Heart right ventricle (tissue), 16 donors: Measurements from ENCODE around the gene BLMH. TPM values are rescaled to one million over a fixed set of nuclear protein-coding genes. Genes with fewer than 3 reads are reported as not detected.

Experiments used
- ATAC-seq, 8 donors: fragments of 200-7000 bp; cut with Tn5 transposase; one replicate each; pipeline ENCODE4 v1.9.1; 2020; ENCODE audit warnings: mild to moderate bottlenecking in 8 of 8, moderate library complexity in 8 of 8, moderate number of reproducible peaks in 1 of 8
- DNase-seq, 2 donors: peaks; one replicate each; pipeline ENCODE4 v3.0.0-alpha.2; 2020
- H3K27ac ChIP-seq, 10 donors: fragments of 200-600 bp; sonication (generic) in 2 of 10; one replicate each; pipeline versions ENCODE4 v1.5.0 to v1.8.0; 2020 to 2022; ENCODE audit warnings: mild to moderate bottlenecking in 3 of 10
- H3K27me3 ChIP-seq, 7 donors: fragments of 200-600 bp; one replicate each; pipeline ENCODE4 v1.8.0; 2021 to 2022; ENCODE audit warnings: mild to moderate bottlenecking in 2 of 7
- H3K36me3 ChIP-seq, 9 donors: fragments of 200-600 bp; sonication (generic) in 1 of 9; one replicate each; pipeline versions ENCODE4 v1.5.0 to v1.8.0; 2020 to 2022; ENCODE audit warnings: mild to moderate bottlenecking in 2 of 9
- H3K4me1 ChIP-seq, 9 donors: fragments of 200-600 bp; sonication (generic) in 1 of 9; one replicate each; pipeline versions ENCODE4 v1.5.0 to v1.8.0; 2020 to 2022; ENCODE audit warnings: mild to moderate bottlenecking in 4 of 9
- H3K4me3 ChIP-seq, 10 donors: fragments of 200-600 bp; sonication (generic) in 2 of 10; one replicate each; pipeline versions ENCODE4 v1.5.0 to v1.8.0; 2020 to 2022; ENCODE audit warnings: mild to moderate bottlenecking in 7 of 10, moderate library complexity in 2 of 10
- H3K9me3 ChIP-seq, 11 donors: fragments of 200-600 bp in 10 of 11; sonication (generic) in 2 of 11; one replicate each; pipeline versions ENCODE4 v1.5.0 to v1.8.0; 2013 to 2022; ENCODE audit warnings: mild to moderate bottlenecking in 2 of 11, control low read depth in 1 of 11, moderate library complexity in 1 of 11
- WGBS, 2 donors: extraction: QIAGEN DNeasy Blood & Tissue Kit; methylation state at CpG; one replicate each; pipeline ENCODE4 v1.1.7; 2013; ENCODE audit warnings: inconsistent platforms in 1 of 2; 5-methylcytosine and 5-hydroxymethylcytosine counted together
- intact Hi-C, 10 donors: fragments of 100-400 bp; cut with DNase I; formaldehyde crosslinking; loops; one replicate each; pipeline versions ENCODE4 v1.11.1 to v1.14.2; 2022
- long read RNA-seq, 3 donors: library from polyadenylated mRNA; unstranded; transcript quantifications; one replicate each; pipeline ENCODE4 v2.0.0, GENCODE V29; 2020 to 2021
- polyA plus RNA-seq, 2 donors: library from polyadenylated mRNA; stranded (reverse); fragments of 200-250 nt; gene quantifications; one replicate each; pipeline ENCODE4 v1.2.3, GENCODE V29; 2013
- total RNA-seq, 10 donors: library from RNA; stranded (reverse); fragmentation: NEBNext Ultra II Directional in 3 of 10; extraction: Animal tissue kit (Norgen Biotek cat#: 25700) in 3 of 10; gene quantifications; one replicate each; pipeline versions ENCODE4 v1.2.1 to v1.2.4, GENCODE V29; 2021 to 2023
- TF ChIP-seq, protein P1 (sequence below), 9 donors: fragments of 200-600 bp; sonication (generic) in 2 of 9; IDR thresholded peaks; one replicate each; pipeline versions ENCODE4 v1.5.0 to v1.8.0; 2021 to 2022; ENCODE audit warnings: antibody characterized with exemption in 9 of 9, mild to moderate bottlenecking in 5 of 9, moderate library complexity in 1 of 9
- donor health status: Arrhythmogenic right ventricular cardiomyopathy.
- donor health status: ischemic (EF 13 %, LVEDD 7.1; RV severe dilation, severe dysfunction).
- donor health status: healthy with polysubstance abuse.
- donor health status: DM: no; HTN: yes; CAD: no.
- donor health status: DM: no; HTN: no; CAD: no.
- donor health status: ischemic (EF 25% LVEDD 6.9; RV normal size, moderate dysfunction).
- donor health status: ischemic (EF 25% LVEDD 5.7; RV mildly dilated, moderate dysfunction).
- donor health status: healthy.
- donor health status: DM: yes; HTN: yes; CAD: no.
- donor health status: Ischemic cardiomyopathy.
- donor health status: ischemic (EF 35%, LVEDD 5.7; RV mildly dilated, moderate dysfunction).
- donor health status: nonischemic (EF 11% LVEDD 7.7; RV severe dilation, severe dysfunction).
- donor health status: DM: yes; HTN: yes; CAD: no.
- donor health status: PGD.
- donor health status: ischemic (EF 29% LVEDD 5.4; RV normal size, mild dysfunction).
- donor health status: nonischemic (EF 23%, LVEDD 6.1; RV moderate dilation, normal function).

The BLMH gene, protein sequence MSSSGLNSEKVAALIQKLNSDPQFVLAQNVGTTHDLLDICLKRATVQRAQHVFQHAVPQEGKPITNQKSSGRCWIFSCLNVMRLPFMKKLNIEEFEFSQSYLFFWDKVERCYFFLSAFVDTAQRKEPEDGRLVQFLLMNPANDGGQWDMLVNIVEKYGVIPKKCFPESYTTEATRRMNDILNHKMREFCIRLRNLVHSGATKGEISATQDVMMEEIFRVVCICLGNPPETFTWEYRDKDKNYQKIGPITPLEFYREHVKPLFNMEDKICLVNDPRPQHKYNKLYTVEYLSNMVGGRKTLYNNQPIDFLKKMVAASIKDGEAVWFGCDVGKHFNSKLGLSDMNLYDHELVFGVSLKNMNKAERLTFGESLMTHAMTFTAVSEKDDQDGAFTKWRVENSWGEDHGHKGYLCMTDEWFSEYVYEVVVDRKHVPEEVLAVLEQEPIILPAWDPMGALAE
- total RNA-seq (10 to 100 TPM; 13.7 to 22.2 (median 15.9) TPM), polyA plus RNA-seq (10 to 100 TPM in 1 of 2 donors, 1 to 10 TPM in 1; 9.6 to 16.5 TPM)
- long read RNA-seq, donor 1, transcript BLMH-201 (12 exons, 2,365 nt), result major isoform, 31 of 36 reads
- long read RNA-seq, donor 1, partial matches to known transcripts, result 2 of 36 reads
- long read RNA-seq, donor 1, other reads (novel, unspliced or antisense), result 1 of 36 reads
- long read RNA-seq, donor 2, transcript BLMH-201 (12 exons, 2,365 nt), result major isoform, 31 of 36 reads
- long read RNA-seq, donor 2, partial matches to known transcripts, result 2 of 36 reads
- long read RNA-seq, donor 2, other reads (novel, unspliced or antisense), result 1 of 36 reads
- long read RNA-seq, donor 3, transcript BLMH-201 (12 exons, 2,365 nt), result major isoform, 65 of 75 reads
- long read RNA-seq, donor 3, partial matches to known transcripts, result 5 of 75 reads
- long read RNA-seq, donor 3, other reads (novel, unspliced or antisense), result 4 of 75 reads

DNA sequence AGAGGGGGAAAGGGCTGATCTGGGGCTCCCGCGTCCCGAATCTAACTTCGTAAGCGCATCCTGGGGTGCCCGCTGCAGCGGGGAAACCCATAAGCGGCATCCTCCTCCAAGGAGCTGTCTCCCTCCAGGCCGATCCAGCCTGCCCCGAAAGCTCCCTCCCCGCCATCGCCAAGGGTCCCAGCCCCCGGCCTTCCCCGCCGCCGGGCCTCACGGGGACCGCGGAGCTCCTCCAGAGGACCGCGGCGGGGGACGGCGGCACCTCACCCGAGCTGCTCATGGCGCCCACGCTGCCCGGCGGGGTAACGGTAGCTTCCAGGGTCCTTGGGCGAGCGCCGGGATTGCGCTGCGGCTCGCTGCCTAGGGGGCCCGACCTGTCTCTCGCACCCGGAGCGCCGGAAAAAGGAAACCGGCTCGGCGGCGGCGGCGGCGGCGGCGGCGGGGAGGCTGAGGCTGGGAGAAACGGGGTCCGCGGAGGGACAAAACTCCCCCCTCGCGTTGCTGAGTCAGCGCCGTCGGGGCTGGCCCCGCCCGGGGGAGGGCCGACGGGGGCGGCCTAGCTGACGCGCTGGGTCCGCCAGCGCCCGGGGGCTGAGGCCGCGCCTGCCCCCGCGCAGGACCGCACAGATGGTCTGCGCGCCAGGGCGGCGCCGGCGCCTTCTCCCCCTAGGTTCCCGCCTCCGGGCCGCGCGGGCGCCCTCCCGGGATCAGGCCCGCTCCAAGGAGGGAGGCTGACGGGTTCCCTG lies at the start of gene BLMH:
Gene BLMH, minus strand, starts transcription at position 402 of the 743 bp plus-strand sequence. Its CDS starts 125 bp downstream, at position 277.
- ATAC-seq (peak; percentile 94 to 99 (median 98)), DNase-seq (peak; percentile 86 to 89)
- H3K9me3 ChIP-seq, result no peaks in the 10 kb centered on the region
- H3K27me3 ChIP-seq, result no peaks in the 10 kb centered on the region
- peaks cover 0 to 31% (median 18%) of the 10 kb centered on the region in 9 donors for H3K36me3 ChIP-seq
- 0% methylated on average over 85 to 89 of the region's 89 CpGs for WGBS, 2 donors
- H3K4me1 ChIP-seq, result peaks cover 4 to 20% (median 15%) of the 10 kb centered on the region in 9 donors
- TF ChIP-seq, protein P1, sequence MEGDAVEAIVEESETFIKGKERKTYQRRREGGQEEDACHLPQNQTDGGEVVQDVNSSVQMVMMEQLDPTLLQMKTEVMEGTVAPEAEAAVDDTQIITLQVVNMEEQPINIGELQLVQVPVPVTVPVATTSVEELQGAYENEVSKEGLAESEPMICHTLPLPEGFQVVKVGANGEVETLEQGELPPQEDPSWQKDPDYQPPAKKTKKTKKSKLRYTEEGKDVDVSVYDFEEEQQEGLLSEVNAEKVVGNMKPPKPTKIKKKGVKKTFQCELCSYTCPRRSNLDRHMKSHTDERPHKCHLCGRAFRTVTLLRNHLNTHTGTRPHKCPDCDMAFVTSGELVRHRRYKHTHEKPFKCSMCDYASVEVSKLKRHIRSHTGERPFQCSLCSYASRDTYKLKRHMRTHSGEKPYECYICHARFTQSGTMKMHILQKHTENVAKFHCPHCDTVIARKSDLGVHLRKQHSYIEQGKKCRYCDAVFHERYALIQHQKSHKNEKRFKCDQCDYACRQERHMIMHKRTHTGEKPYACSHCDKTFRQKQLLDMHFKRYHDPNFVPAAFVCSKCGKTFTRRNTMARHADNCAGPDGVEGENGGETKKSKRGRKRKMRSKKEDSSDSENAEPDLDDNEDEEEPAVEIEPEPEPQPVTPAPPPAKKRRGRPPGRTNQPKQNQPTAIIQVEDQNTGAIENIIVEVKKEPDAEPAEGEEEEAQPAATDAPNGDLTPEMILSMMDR (IDR thresholded peaks at IDR 0.05), result no peak
- intact Hi-C loops, result loop anchor here in 1 of 10 donors (10.0 kb wide), 1 partner anchor 83 kb away; the partner anchor contains the start of gene CPD
- peak within 1 kb of the TSS in 9 of 10 donors; percentile 64 to 89 (median 81) for H3K27ac ChIP-seq
- peak within 1 kb of the TSS; percentile 66 to 98 (median 94) for H3K4me3 ChIP-seq

DNA sequence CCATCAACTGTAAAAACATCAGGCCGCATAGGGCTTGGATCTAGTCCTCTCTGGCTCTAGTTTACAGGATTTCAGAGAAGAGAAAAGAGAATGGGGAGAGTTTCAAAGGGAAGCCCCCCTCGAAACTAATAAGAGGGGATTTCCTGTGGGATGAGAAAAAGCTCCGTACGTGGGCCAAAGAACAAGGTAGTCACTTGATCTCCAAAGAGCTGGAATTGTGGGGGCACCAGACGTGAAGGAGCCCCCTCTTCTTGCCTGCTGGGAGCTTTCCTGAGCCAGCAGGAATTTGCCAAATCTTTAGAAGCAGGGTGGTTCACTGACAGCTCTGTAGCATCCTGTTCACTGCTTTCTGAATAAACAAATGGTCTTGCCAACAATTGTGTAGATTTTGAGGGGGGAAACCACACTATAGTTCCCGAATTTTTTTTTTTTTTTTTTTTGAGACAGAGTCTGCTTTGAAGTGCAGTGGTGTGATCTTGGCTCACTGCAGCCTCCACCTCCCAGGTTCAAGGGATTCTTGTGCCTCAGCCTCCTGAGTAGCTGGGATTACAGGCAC lies 49.1 kb upstream of the BLMH start:
- Histone ChIP-seq H3K9me3 (no peaks in the 10 kb centered on the region), H3K27ac (peak overlapping the region; percentile 36 to 90 (median 72)), H3K36me3 (no peaks in the 10 kb centered on the region), H3K27me3 (no peaks in the 10 kb centered on the region), H3K4me1 (peaks cover 11 to 65% (median 43%) of the 10 kb centered on the region in 9 donors), H3K4me3 (no peak overlapping the region)
- ATAC-seq (peak; percentile 8 to 84 (median 59)), DNase-seq (peak in 1 of 2 donors; percentile 10)
- intact Hi-C loops, result loop anchor here in 7 of 10 donors (5.0 to 10.0 kb wide), 5 partner anchors 36 to 224 kb away; partner anchors contain the start of genes CPD (in 5 of the 7), GOSR1 (in 2 of the 7) and NSRP1 (in 1 of the 7)
- WGBS, 2 donors, result 40 to 45% methylated on average over 6 of the region's 6 CpGs
- TF ChIP-seq, protein P1 (IDR thresholded peaks at IDR 0.05), result no peak

DNA sequence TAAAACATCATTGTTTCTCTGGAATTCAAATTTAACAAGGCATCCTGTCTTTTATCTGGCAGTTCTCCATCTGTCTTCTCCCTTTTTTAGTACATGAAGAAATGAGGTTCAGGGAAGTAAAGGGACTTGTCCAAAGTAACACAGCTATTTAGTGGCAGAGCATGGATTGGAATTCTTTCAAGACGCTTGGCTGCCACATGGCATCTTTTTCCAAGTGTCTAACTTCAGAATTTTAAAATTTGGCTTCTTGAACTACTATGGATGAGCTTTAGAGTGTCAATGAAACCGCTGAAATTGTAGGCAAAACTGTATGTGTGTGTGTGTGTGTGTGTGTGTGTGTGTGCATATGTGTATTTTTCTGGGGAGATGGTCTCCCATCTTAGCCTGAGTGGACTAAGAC lies 47.3 kb upstream of the BLMH start:
- no peak for DNase-seq
- peak overlapping the region in 1 of 10 donors; percentile 90 for H3K27ac ChIP-seq
- no peak overlapping the region for H3K4me3 ChIP-seq
- no peak for ATAC-seq
- H3K27me3 ChIP-seq, result no peaks in the 10 kb centered on the region
- peaks cover 5 to 47% (median 26%) of the 10 kb centered on the region in 9 donors for H3K4me1 ChIP-seq
- H3K9me3 ChIP-seq, result no peaks in the 10 kb centered on the region
- TF ChIP-seq, protein P1 (IDR thresholded peaks at IDR 0.05), result no peak
- no peaks in the 10 kb centered on the region for H3K36me3 ChIP-seq
- 87 to 89% methylated on average over 2 of the region's 2 CpGs for WGBS, 2 donors
- intact Hi-C loops, result loop anchor here in 6 of 10 donors (5.0 to 10.0 kb wide), 6 partner anchors 37 to 237 kb away; partner anchors contain the start of gene NSRP1 (in 1 of the 6)
